Osteoblast (primary cell): Measurements from ENCODE around the gene HHLA2. TPM values are rescaled to one million over a fixed set of nuclear protein-coding genes. Genes with fewer than 3 reads are reported as not detected.
A peak's percentile ranks its signal among the peaks of the same experiment; 100 is the strongest.

ENCODE experiments used
- DNase-seq: peaks from one replicate; pipeline ENCODE4 v3.0.0; 2011; ENCODE audit warnings: low spot score, mixed read lengths; ENCODE audit not compliant: insufficient read length; ENCODE audit errors: missing footprints
- H2AFZ ChIP-seq: 2 replicates; pipeline ENCODE4 v1.6.0; 2011; ENCODE audit warnings: mild to moderate bottlenecking, low read length
- H3K27ac ChIP-seq: 2 replicates; pipeline ENCODE4 v1.5.1; 2011; ENCODE audit warnings: mild to moderate bottlenecking, low read depth, low read length, moderate library complexity
- H3K27me3 ChIP-seq: 2 replicates; pipeline ENCODE4 v1.6.0; 2012; ENCODE audit warnings: mild to moderate bottlenecking, control low read depth, inconsistent platforms, low read length, moderate library complexity; ENCODE audit not compliant: insufficient read depth
- H3K36me3 ChIP-seq: 2 replicates; pipeline ENCODE4 v1.5.1; 2011; ENCODE audit warnings: mild to moderate bottlenecking, low read length, control low read depth, moderate library complexity; ENCODE audit not compliant: insufficient read depth
- H3K4me1 ChIP-seq: 2 replicates; pipeline ENCODE4 v1.5.1; 2011; ENCODE audit warnings: mild to moderate bottlenecking, low read length, control low read depth, moderate library complexity; ENCODE audit not compliant: insufficient read depth
- H3K4me2 ChIP-seq: 2 replicates; pipeline ENCODE4 v1.6.0; 2011; ENCODE audit warnings: mild to moderate bottlenecking, low read length; ENCODE audit not compliant: insufficient read depth
- H3K4me3 ChIP-seq: fragments of 200-600 bp; sonication (generic); 3 replicates; pipeline ENCODE4 v1.5.1; 2012; ENCODE audit warnings: mild to moderate bottlenecking, low read length, inconsistent platforms; ENCODE audit not compliant: insufficient read depth
- H3K79me2 ChIP-seq: 2 replicates; pipeline ENCODE4 v1.6.0; 2012; ENCODE audit warnings: mild to moderate bottlenecking, low read length, control low read depth, inconsistent platforms; ENCODE audit not compliant: insufficient read depth
- H3K9me3 ChIP-seq: 2 replicates; pipeline ENCODE4 v1.5.1; 2011; ENCODE audit warnings: low read depth, low read length, control low read depth
- H4K20me1 ChIP-seq: 2 replicates; pipeline ENCODE4 v1.6.0; 2012; ENCODE audit warnings: mild to moderate bottlenecking, low read length, control low read depth; ENCODE audit not compliant: insufficient read depth
- CTCF ChIP-seq: IDR thresholded peaks from 2 replicates; pipeline ENCODE4 v1.5.1; 2011; ENCODE audit warnings: mild to moderate bottlenecking, low read depth, low read length, moderate library complexity; ENCODE audit errors: extremely low read depth
- total RNA-seq: library from RNA; depleted of rRNA; stranded (reverse); fragments of >200 nt; gene quantifications from 2 replicates; pipeline ENCODE4 v1.2.3, GENCODE V29; 2012

HHLA2 gene
- total RNA-seq, 1 donor, result not detected

GRCh38 chr3:108420926-108421325 lies 124.6 kb downstream of the HHLA2 start:
- no peaks in the 10 kb centered on the region for H3K36me3 ChIP-seq
- no peak overlapping the region for H3K4me3 ChIP-seq
- H3K79me2 ChIP-seq, result no peaks in the 10 kb centered on the region
- no peaks in the 10 kb centered on the region for H4K20me1 ChIP-seq
- peak; percentile 88 for DNase-seq
- TF ChIP-seq CTCF, result no peak
- H3K27me3 ChIP-seq, result no peaks in the 10 kb centered on the region
- H3K27ac ChIP-seq, result peak overlapping the region; percentile 4
- H3K9me3 ChIP-seq, result no peaks in the 10 kb centered on the region
- peaks cover 18% of the 10 kb centered on the region for H3K4me1 ChIP-seq
- H3K4me2 ChIP-seq, result peak overlapping the region; percentile 41
- H2AFZ ChIP-seq, result no peak overlapping the region

Other genes starting within 250 kb of the HHLA2 start
- gene CD47, start 205.5 kb upstream of the HHLA2 start, total RNA-seq, result 72.7 and 76.0 TPM in 2 replicates
- gene IFT57, start 74.1 kb upstream of the HHLA2 start, total RNA-seq, result 74.9 and 88.7 TPM in 2 replicates
- gene MYH15, start 214.0 kb downstream of the HHLA2 start, total RNA-seq, result 0.36 and 0.59 TPM in 2 replicates